GM12891 (cell line): ENCODE results near the gene FDX2.

Experiments used
- POLR2A ChIP-seq: IDR thresholded peaks from 2 replicates; pipeline ENCODE4 v1.6.1; 2011; ENCODE audit warnings: low read depth, low read length, control low read depth
- POLR2AphosphoS5 ChIP-seq: IDR thresholded peaks from 2 replicates; pipeline ENCODE4 v1.6.1; 2011; ENCODE audit warnings: low read depth, low read length, control low read depth
- POU2F2 ChIP-seq: IDR thresholded peaks from 2 replicates; pipeline ENCODE4 v1.6.1; 2011; ENCODE audit warnings: low read depth, mild to moderate bottlenecking, control low read depth, low read length, moderate library complexity

DNA sequence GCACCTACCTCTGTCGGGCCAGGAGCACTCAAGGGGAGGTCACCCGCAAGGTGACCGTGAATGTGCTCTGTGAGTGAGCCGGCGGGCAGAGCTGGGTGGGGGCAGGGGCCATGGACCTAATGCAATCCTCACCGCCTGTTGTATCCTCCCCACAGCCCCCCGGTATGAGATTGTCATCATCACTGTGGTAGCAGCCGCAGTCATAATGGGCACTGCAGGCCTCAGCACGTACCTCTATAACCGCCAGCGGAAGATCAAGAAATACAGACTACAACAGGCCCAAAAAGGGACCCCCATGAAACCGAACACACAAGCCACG is 30.9 kb downstream of the FDX2 start:
- no peak for TF ChIP-seq POU2F2
- TF ChIP-seq POLR2A: no peak
- no peak for TF ChIP-seq POLR2AphosphoS5
